ENCODE measurements around the gene GAPVD1. TPM values are rescaled to one million over a fixed set of nuclear protein-coding genes. Genes with fewer than 3 reads are reported as not detected.

Gene GAPVD1
- total and polyA plus RNA-seq, 10 of the 15 experiments (the other 5 are each of a cell fraction or from before 2014, with no cell fraction given), result 4.3 to 36.6 (median 25.9) TPM

DNA sequence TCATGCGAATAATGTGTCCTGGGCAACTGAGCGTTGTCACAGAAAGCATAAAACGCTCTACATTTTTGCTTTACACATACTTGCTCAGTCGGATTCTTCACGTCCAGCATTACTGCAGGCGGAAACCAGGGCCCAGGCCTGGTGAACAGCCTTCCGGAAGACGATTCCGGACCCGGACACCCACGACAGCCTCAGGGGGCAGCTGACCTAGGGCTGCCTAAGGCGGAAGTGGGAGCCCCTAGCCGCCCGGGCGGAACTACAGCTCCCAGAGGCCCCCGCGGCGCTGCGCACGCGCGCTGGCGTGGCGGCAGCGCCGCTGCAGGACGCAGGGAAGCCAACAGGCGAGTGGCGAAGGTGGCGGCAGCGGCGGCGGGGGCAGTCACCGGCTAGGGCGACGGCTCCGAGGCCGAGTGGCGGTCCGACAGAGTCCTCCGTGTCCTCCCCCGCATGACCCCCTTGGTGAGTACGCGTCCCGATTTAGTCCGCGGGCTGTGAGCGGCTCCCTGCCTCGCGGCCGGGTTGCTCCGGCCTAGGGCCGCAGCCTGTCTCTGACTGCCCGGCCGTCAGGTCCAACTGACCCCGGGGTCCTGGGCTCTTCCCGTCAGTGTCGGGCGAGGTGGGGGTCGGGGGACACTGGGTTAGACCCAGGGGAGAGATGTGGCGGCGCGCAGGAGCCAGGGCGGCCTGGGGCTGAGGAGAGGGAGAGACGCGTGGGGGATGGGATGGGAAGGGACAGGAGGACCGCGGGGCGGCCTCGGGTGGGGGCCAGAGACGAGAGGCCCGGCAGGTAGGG lies at the start of gene GAPVD1 (continued):
- TF ChIP-seq, protein P1, sequence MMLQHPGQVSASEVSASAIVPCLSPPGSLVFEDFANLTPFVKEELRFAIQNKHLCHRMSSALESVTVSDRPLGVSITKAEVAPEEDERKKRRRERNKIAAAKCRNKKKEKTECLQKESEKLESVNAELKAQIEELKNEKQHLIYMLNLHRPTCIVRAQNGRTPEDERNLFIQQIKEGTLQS (IDR thresholded peaks at IDR 0.05; ENCODE audit: borderline replicate concordance, extremely low read depth, low read depth, low read length), result peak; percentile 74; the same call in 1 of the 2 replicates
- TF ChIP-seq BACH1 (IDR thresholded peaks at IDR 0.05; ENCODE audit: borderline replicate concordance), result peak; percentile 52
- no peak for TF ChIP-seq JUNB (IDR thresholded peaks at IDR 0.05)
- TF ChIP-seq, protein P2, sequence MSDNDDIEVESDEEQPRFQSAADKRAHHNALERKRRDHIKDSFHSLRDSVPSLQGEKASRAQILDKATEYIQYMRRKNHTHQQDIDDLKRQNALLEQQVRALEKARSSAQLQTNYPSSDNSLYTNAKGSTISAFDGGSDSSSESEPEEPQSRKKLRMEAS (IDR thresholded peaks at IDR 0.05; ENCODE audit: low read depth, low read length), result no peak; the same call in 1 of the 2 replicates
- TF ChIP-seq YY1 (IDR thresholded peaks at IDR 0.05; ENCODE audit: low read depth, low read length), result peak; percentile 83
- TF ChIP-seq TCF7 (IDR thresholded peaks at IDR 0.05; ENCODE audit: borderline replicate concordance), result no peak
- no peak for TF ChIP-seq CBX5 (IDR thresholded peaks at IDR 0.05; ENCODE audit: low read depth)
- TF ChIP-seq, protein P3, sequence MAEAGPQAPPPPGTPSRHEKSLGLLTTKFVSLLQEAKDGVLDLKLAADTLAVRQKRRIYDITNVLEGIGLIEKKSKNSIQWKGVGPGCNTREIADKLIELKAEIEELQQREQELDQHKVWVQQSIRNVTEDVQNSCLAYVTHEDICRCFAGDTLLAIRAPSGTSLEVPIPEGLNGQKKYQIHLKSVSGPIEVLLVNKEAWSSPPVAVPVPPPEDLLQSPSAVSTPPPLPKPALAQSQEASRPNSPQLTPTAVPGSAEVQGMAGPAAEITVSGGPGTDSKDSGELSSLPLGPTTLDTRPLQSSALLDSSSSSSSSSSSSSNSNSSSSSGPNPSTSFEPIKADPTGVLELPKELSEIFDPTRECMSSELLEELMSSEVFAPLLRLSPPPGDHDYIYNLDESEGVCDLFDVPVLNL (IDR thresholded peaks at IDR 0.05; ENCODE audit: low read depth, low read length), result no peak
- TF ChIP-seq CREM (IDR thresholded peaks at IDR 0.05; ENCODE audit: low read depth), result peak; percentile 17; the same call in 1 of the 2 replicates
- TF ChIP-seq CREB1 (IDR thresholded peaks at IDR 0.05; ENCODE audit: low read depth), result peak; percentile 45; the same call in 1 of the 2 replicates
- TF ChIP-seq POU2F2 (IDR thresholded peaks at IDR 0.05; ENCODE audit: borderline replicate concordance, low read depth, low read length), result peak; percentile 71; the same call in 1 of the 3 replicates
- TF ChIP-seq MEF2B (IDR thresholded peaks at IDR 0.05; ENCODE audit: partially characterized antibody, poor library complexity, severe bottlenecking), result peak; percentile 32
- peak; percentile 70; the same call in 1 of the 2 replicates for TF ChIP-seq TAF1 (IDR thresholded peaks at IDR 0.05; ENCODE audit: borderline replicate concordance, low read depth, low read length)
- TF ChIP-seq MTA3 (IDR thresholded peaks at IDR 0.05; ENCODE audit: borderline replicate concordance, low read length), result no peak
- TF ChIP-seq ZNF384 (IDR thresholded peaks at IDR 0.05; ENCODE audit: borderline replicate concordance, low read depth, low read length), result no peak
- TF ChIP-seq TBL1XR1 (IDR thresholded peaks at IDR 0.05; ENCODE audit: low read depth, low read length), result 0 out of 2 replicates have a peak, but pooled peaks have one; percentile 8
- no peak for TF ChIP-seq ZNF217 (IDR thresholded peaks at IDR 0.05)
- TF ChIP-seq STAT1 (conservative IDR thresholded peaks at IDR 0.05), result 0 out of 2 replicates have a peak, but pooled peaks have one; percentile 44
- TF ChIP-seq, protein P4, sequence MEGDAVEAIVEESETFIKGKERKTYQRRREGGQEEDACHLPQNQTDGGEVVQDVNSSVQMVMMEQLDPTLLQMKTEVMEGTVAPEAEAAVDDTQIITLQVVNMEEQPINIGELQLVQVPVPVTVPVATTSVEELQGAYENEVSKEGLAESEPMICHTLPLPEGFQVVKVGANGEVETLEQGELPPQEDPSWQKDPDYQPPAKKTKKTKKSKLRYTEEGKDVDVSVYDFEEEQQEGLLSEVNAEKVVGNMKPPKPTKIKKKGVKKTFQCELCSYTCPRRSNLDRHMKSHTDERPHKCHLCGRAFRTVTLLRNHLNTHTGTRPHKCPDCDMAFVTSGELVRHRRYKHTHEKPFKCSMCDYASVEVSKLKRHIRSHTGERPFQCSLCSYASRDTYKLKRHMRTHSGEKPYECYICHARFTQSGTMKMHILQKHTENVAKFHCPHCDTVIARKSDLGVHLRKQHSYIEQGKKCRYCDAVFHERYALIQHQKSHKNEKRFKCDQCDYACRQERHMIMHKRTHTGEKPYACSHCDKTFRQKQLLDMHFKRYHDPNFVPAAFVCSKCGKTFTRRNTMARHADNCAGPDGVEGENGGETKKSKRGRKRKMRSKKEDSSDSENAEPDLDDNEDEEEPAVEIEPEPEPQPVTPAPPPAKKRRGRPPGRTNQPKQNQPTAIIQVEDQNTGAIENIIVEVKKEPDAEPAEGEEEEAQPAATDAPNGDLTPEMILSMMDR (IDR thresholded peaks at IDR 0.05 in 2 of 3, conservative IDR thresholded peaks at IDR 0.05 in 1 of 3; ENCODE audit: control insufficient read depth in 2 of 3, extremely low read depth in 1 of 3, insufficient read depth in 1 of 3, low read depth in 3 of 3, low read length in 3 of 3), result peak; percentile 39 to 63 (median 44); a peak in 5 of 6 replicates
- no peak for TF ChIP-seq RFX5 (IDR thresholded peaks at IDR 0.05; ENCODE audit: low read depth, low read length)
- TF ChIP-seq, protein P5, sequence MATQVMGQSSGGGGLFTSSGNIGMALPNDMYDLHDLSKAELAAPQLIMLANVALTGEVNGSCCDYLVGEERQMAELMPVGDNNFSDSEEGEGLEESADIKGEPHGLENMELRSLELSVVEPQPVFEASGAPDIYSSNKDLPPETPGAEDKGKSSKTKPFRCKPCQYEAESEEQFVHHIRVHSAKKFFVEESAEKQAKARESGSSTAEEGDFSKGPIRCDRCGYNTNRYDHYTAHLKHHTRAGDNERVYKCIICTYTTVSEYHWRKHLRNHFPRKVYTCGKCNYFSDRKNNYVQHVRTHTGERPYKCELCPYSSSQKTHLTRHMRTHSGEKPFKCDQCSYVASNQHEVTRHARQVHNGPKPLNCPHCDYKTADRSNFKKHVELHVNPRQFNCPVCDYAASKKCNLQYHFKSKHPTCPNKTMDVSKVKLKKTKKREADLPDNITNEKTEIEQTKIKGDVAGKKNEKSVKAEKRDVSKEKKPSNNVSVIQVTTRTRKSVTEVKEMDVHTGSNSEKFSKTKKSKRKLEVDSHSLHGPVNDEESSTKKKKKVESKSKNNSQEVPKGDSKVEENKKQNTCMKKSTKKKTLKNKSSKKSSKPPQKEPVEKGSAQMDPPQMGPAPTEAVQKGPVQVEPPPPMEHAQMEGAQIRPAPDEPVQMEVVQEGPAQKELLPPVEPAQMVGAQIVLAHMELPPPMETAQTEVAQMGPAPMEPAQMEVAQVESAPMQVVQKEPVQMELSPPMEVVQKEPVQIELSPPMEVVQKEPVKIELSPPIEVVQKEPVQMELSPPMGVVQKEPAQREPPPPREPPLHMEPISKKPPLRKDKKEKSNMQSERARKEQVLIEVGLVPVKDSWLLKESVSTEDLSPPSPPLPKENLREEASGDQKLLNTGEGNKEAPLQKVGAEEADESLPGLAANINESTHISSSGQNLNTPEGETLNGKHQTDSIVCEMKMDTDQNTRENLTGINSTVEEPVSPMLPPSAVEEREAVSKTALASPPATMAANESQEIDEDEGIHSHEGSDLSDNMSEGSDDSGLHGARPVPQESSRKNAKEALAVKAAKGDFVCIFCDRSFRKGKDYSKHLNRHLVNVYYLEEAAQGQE (IDR thresholded peaks at IDR 0.05; ENCODE audit: low read depth, low read length), result no peak

Data from GM12878 (cell line).